ENCODE results near the gene TP53AIP1.
"Not testable (repeated sequence)": the region's sequence is repeated elsewhere in the genome, so short reads cannot be mapped to it uniquely, and the experiment has no call there.

The TP53AIP1 gene

DNA sequence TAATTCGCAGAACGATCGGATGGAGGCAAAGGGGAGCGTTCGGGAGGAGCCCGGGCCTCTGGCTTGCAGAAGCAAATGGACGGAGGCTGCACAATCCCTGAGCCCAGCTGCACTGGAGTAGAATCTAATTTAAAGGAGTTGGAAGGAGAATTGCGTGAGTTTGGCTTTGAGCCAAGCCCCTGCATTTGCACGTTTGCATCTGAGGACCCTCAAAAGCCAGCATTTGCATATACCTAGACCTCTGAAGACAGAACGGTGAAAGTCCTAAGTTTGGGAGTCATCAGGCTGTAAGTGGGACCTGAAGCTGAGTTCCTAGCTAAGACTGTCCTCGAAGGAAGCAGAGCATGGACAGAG lies 15.6 kb downstream of the TP53AIP1 start:
- H3K9me3 ChIP-seq (ENCODE audit: control insufficient read depth in 1 of 2, low read length in 2 of 2): no peaks in the 10 kb centered on the region
- peaks cover 7 to 9% of the 10 kb centered on the region in 2 donors for H3K4me1 ChIP-seq (ENCODE audit: control insufficient read depth in 1 of 2, insufficient read depth in 2 of 2, low read length in 2 of 2)
- H3K27ac ChIP-seq (ENCODE audit: low read depth, low read length): no peak overlapping the region
- no peaks in the 10 kb centered on the region for H3K36me3 ChIP-seq (ENCODE audit: control insufficient read depth in 1 of 2, insufficient read depth in 2 of 2, low read length in 2 of 2)
- H3K9ac ChIP-seq (ENCODE audit: low read depth in 1 of 2, low read length in 2 of 2): no peak overlapping the region
- H3K4me3 ChIP-seq (ENCODE audit: low read depth in 1 of 2, low read length in 2 of 2): no peak overlapping the region
- H3K27me3 ChIP-seq (ENCODE audit: control insufficient read depth in 1 of 2, insufficient read depth in 2 of 2, low read length in 2 of 2): no peaks in the 10 kb centered on the region

DNA sequence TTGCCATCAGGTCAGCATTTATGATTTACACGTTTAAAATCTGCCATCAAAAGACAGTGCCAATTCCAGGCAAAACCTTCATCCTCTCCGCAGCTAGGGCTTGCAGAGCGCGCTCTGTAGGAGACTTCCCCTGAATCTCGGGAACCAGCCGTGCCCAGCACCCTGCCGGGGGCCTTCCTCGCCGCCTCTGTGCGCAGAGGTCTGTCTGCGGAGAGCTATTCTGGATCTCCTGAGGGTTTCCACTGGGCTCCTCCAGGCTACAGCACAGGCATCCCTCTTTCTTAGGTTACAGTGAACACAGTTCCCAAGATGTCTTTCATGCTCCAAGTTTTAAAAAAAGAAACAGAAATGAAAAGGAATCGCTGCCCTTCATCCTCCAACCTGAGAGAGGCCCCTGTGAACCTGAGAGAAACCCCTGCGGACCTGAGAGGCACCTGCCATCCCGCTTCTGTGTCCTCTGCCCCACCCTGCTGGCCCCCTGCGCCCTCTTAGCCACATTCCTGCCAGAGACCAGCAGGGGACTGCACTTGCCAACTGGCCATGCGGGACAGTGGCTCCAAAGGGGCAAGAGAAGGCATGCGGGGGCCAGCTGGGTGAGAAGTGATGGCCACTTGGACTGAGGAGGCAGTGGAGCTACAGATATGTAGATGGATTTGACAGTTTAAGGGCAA lies 16.1 kb downstream of the TP53AIP1 start:
- Histone ChIP-seq H3K9me3 (ENCODE audit: control insufficient read depth in 1 of 2, low read length in 2 of 2) (no peaks in the 10 kb centered on the region), H3K27me3 (ENCODE audit: control insufficient read depth in 1 of 2, insufficient read depth in 2 of 2, low read length in 2 of 2) (peaks cover 0 to 3% of the 10 kb centered on the region in 2 donors), H3K4me3 (ENCODE audit: low read depth in 1 of 2, low read length in 2 of 2) (no peak overlapping the region), H3K36me3 (ENCODE audit: control insufficient read depth in 1 of 2, insufficient read depth in 2 of 2, low read length in 2 of 2) (no peaks in the 10 kb centered on the region), H3K9ac (ENCODE audit: low read depth in 1 of 2, low read length in 2 of 2) (no peak overlapping the region), H3K4me1 (ENCODE audit: control insufficient read depth in 1 of 2, insufficient read depth in 2 of 2, low read length in 2 of 2) (peaks cover 7 to 9% of the 10 kb centered on the region in 2 donors), H3K27ac (ENCODE audit: low read depth, low read length) (no peak overlapping the region)

DNA sequence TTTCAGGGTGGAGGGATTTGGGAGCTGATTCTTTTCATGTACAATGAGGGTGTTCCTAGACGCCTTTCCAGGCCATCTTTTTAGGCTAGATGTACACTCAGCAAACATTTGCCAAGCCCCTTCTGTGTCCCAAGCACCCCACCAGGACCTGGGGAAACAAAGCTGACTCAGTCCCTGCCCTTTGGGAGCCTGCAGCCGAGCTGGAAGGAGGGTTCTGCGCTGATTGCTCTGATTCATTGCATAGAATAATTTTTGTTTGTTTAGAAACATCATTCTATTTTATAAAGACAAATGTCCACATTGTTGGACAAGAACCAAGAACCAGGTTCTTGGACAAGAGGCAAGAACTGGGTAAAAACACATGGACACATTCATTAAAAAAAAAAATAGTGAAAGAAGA lies 16.7 kb downstream of the TP53AIP1 start:
- H3K9ac ChIP-seq (ENCODE audit: low read depth in 1 of 2, low read length in 2 of 2): no peak overlapping the region
- H3K27me3 ChIP-seq (ENCODE audit: control insufficient read depth in 1 of 2, insufficient read depth in 2 of 2, low read length in 2 of 2): peaks cover 0 to 7% of the 10 kb centered on the region in 2 donors
- H3K27ac ChIP-seq (ENCODE audit: low read depth, low read length): no peak overlapping the region
- peaks cover 7 to 9% of the 10 kb centered on the region in 2 donors for H3K4me1 ChIP-seq (ENCODE audit: control insufficient read depth in 1 of 2, insufficient read depth in 2 of 2, low read length in 2 of 2)
- no peak overlapping the region for H3K4me3 ChIP-seq (ENCODE audit: low read depth in 1 of 2, low read length in 2 of 2)
- no peaks in the 10 kb centered on the region for H3K9me3 ChIP-seq (ENCODE audit: control insufficient read depth in 1 of 2, low read length in 2 of 2)
- H3K36me3 ChIP-seq (ENCODE audit: control insufficient read depth in 1 of 2, insufficient read depth in 2 of 2, low read length in 2 of 2): no peaks in the 10 kb centered on the region

DNA sequence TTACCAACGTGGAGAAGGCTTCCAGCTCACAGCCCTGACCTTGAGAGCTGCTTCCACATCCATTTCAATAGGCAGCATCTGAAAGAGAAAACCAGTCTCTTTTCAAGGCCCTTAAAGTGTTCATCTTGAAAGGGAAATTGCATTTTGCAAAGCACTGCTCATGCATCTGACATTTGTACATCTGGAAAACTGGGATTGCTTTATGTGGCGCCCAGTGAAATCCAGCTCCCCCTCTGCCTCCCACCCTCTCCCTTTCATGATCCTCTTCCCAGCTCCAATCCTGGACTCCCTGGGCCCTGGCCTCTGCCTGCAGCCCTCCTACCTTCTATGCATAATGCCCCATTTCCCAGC lies 17.4 kb downstream of the TP53AIP1 start:
- Histone ChIP-seq H3K27ac (ENCODE audit: low read depth, low read length) (no peak overlapping the region), H3K9ac (ENCODE audit: low read depth in 1 of 2, low read length in 2 of 2) (no peak overlapping the region), H3K36me3 (ENCODE audit: control insufficient read depth in 1 of 2, insufficient read depth in 2 of 2, low read length in 2 of 2) (no peaks in the 10 kb centered on the region), H3K4me3 (ENCODE audit: low read depth in 1 of 2, low read length in 2 of 2) (no peak overlapping the region), H3K27me3 (ENCODE audit: control insufficient read depth in 1 of 2, insufficient read depth in 2 of 2, low read length in 2 of 2) (peaks cover 0 to 7% of the 10 kb centered on the region in 2 donors), H3K4me1 (ENCODE audit: control insufficient read depth in 1 of 2, insufficient read depth in 2 of 2, low read length in 2 of 2) (peaks cover 7 to 9% of the 10 kb centered on the region in 2 donors), H3K9me3 (ENCODE audit: control insufficient read depth in 1 of 2, low read length in 2 of 2) (no peaks in the 10 kb centered on the region)

DNA sequence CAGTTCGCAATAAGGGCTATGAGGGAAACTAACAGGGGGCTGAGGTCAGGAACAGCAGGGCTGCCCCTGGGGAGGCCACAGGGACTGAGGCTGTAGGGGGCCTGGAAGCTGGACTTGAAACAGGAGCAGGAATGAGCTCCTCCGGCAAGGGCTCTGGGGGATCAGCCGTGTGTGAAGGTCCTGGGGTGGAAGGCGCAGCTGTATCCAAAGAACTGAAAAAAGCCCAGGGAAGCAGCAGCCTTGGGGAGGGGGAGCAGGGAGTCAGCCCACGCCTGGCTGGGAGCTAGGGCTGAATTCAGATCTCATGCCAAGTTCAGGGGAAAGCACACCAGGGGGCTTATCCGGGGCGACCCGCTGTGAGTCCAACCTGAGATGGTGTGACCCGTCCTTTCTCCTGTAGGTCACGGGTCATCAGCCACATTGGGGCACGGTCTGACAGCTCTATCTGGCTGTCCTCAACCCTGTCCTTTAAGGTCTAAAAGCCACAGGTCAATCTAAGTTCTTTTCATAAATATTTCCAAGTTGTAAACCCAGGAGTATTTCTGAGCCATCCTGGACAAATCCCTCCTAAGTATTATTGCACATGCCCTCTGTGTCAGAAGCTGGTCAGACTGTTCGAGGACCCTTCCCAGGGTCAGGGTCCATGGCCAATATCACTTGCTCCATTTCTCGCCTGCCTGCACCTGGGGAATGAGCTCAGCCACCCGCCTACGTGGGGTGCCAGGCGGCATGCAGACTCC lies 18.0 kb downstream of the TP53AIP1 start:
- H3K36me3 ChIP-seq (ENCODE audit: control insufficient read depth in 1 of 2, insufficient read depth in 2 of 2, low read length in 2 of 2): no peaks in the 10 kb centered on the region
- no peak overlapping the region for H3K27ac ChIP-seq (ENCODE audit: low read depth, low read length)
- H3K4me3 ChIP-seq (ENCODE audit: low read depth in 1 of 2, low read length in 2 of 2): no peak overlapping the region
- peaks cover 7 to 9% of the 10 kb centered on the region in 2 donors for H3K4me1 ChIP-seq (ENCODE audit: control insufficient read depth in 1 of 2, insufficient read depth in 2 of 2, low read length in 2 of 2)
- H3K27me3 ChIP-seq (ENCODE audit: control insufficient read depth in 1 of 2, insufficient read depth in 2 of 2, low read length in 2 of 2): peaks cover 0 to 7% of the 10 kb centered on the region in 2 donors
- H3K9ac ChIP-seq (ENCODE audit: low read depth in 1 of 2, low read length in 2 of 2): no peak overlapping the region
- no peaks in the 10 kb centered on the region for H3K9me3 ChIP-seq (ENCODE audit: control insufficient read depth in 1 of 2, low read length in 2 of 2)

DNA sequence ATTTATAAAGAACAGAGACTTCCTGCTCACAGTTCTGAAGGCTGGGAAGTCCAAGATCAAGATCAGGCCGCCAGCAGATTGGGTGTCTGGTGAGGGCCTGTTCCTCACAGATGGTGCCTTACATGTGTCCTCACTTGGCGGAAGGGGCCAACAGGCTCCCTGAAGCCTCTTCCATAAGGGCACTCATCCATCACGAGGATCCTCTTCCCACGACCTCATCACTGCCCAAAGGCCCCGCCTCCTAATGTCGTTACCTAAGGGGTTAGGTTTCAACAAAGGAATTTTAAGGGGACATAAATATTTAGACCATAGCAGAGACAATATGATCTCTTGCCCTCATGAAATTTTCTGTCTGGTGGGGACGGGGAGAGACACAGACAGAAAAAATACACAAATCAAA lies 18.6 kb downstream of the TP53AIP1 start:
- H3K27me3 ChIP-seq (ENCODE audit: control insufficient read depth in 1 of 2, insufficient read depth in 2 of 2, low read length in 2 of 2): peaks cover 0 to 7% of the 10 kb centered on the region in 2 donors
- no peak overlapping the region for H3K9ac ChIP-seq (ENCODE audit: low read depth in 1 of 2, low read length in 2 of 2)
- H3K36me3 ChIP-seq (ENCODE audit: control insufficient read depth in 1 of 2, insufficient read depth in 2 of 2, low read length in 2 of 2): no peaks in the 10 kb centered on the region
- no peaks in the 10 kb centered on the region for H3K9me3 ChIP-seq (ENCODE audit: control insufficient read depth in 1 of 2, low read length in 2 of 2)
- H3K27ac ChIP-seq (ENCODE audit: low read depth, low read length): no peak overlapping the region
- H3K4me3 ChIP-seq (ENCODE audit: low read depth in 1 of 2, low read length in 2 of 2): no peak overlapping the region
- peaks cover 7 to 9% of the 10 kb centered on the region in 2 donors for H3K4me1 ChIP-seq (ENCODE audit: control insufficient read depth in 1 of 2, insufficient read depth in 2 of 2, low read length in 2 of 2)

DNA sequence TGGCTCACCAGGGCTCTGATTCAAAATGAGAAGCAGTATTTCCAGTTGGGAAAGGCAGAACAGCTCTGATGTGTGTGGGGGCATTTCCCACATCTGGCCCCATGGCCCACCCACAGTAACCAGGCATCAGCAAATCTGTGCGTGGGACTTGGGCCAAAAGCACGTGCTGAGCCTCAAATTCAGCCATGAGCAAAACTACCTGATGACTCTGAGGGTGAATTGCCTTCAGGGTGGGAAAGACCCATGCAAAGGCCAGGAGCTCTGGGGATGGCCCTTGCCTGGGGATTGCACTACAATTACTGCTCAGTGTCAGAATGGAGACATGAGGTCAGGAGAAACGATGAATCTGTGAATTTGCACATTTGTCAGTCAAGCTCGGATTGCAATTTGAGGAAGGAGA lies 20.9 kb downstream of the TP53AIP1 start:
- Histone ChIP-seq H3K4me1 (ENCODE audit: control insufficient read depth in 1 of 2, insufficient read depth in 2 of 2, low read length in 2 of 2) (no peaks in the 10 kb centered on the region), H3K27me3 (ENCODE audit: control insufficient read depth in 1 of 2, insufficient read depth in 2 of 2, low read length in 2 of 2) (peaks cover 0 to 7% of the 10 kb centered on the region in 2 donors), H3K36me3 (ENCODE audit: control insufficient read depth in 1 of 2, insufficient read depth in 2 of 2, low read length in 2 of 2) (no peaks in the 10 kb centered on the region), H3K27ac (ENCODE audit: low read depth, low read length) (no peak overlapping the region), H3K9me3 (ENCODE audit: control insufficient read depth in 1 of 2, low read length in 2 of 2) (no peaks in the 10 kb centered on the region), H3K9ac (ENCODE audit: low read depth in 1 of 2, low read length in 2 of 2) (no peak overlapping the region), H3K4me3 (ENCODE audit: low read depth in 1 of 2, low read length in 2 of 2) (no peak overlapping the region)

DNA sequence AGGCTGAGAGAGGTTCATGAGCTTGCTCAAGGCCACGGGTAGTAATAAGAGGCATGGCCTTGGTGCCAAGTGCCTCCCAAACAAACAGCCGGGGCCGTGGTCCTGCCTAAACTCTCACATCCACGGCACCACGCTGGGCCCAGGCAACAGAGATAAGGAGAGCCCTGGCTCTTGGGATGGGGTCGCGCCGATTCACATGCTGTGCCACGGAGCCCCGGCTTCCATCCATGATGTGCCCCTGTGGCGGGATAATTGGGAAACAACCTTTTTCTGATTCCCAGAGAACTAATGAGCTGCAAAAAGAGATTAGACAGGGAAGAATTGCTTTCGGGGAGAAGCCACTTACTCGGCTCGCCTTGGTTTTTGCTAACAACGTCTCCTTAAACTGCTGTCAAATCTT lies 22.0 kb downstream of the TP53AIP1 start:
- Histone ChIP-seq H3K4me1 (ENCODE audit: control insufficient read depth in 1 of 2, insufficient read depth in 2 of 2, low read length in 2 of 2) (no peaks in the 10 kb centered on the region), H3K27me3 (ENCODE audit: control insufficient read depth in 1 of 2, insufficient read depth in 2 of 2, low read length in 2 of 2) (peaks cover 0 to 7% of the 10 kb centered on the region in 2 donors), H3K4me3 (ENCODE audit: low read depth in 1 of 2, low read length in 2 of 2) (no peak overlapping the region), H3K27ac (ENCODE audit: low read depth, low read length) (no peak overlapping the region), H3K9me3 (ENCODE audit: control insufficient read depth in 1 of 2, low read length in 2 of 2) (no peaks in the 10 kb centered on the region), H3K36me3 (ENCODE audit: control insufficient read depth in 1 of 2, insufficient read depth in 2 of 2, low read length in 2 of 2) (no peaks in the 10 kb centered on the region), H3K9ac (ENCODE audit: low read depth in 1 of 2, low read length in 2 of 2) (no peak overlapping the region)

DNA sequence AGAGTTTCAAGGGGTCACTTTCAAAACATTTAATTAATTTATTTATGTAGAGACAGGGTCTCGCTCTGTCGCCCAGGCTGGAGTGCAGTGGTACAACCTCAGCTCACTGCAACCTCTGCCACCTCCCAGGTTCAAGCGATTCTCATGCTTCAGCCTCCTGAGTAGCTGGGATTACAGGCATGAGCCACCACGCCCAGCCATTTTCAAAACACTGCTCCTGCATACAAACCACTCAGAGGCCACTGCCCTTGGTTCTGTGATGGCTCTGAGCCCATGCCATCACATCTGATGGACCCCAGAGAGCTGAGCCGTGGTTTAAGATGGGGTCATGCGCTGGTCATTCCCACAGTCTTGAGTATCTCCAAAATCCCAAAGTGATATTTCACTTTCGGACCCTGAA lies 23.0 kb downstream of the TP53AIP1 start:
- H3K9me3 ChIP-seq (ENCODE audit: control insufficient read depth in 1 of 2, low read length in 2 of 2); H3K4me1 ChIP-seq (ENCODE audit: control insufficient read depth in 1 of 2, insufficient read depth in 2 of 2, low read length in 2 of 2); H3K9ac ChIP-seq (ENCODE audit: low read depth in 1 of 2, low read length in 2 of 2); H3K36me3 ChIP-seq (ENCODE audit: control insufficient read depth in 1 of 2, insufficient read depth in 2 of 2, low read length in 2 of 2); H3K27me3 ChIP-seq (ENCODE audit: control insufficient read depth in 1 of 2, insufficient read depth in 2 of 2, low read length in 2 of 2); H3K4me3 ChIP-seq (ENCODE audit: low read depth in 1 of 2, low read length in 2 of 2); H3K27ac ChIP-seq (ENCODE audit: low read depth, low read length): not testable (repeated sequence)

DNA sequence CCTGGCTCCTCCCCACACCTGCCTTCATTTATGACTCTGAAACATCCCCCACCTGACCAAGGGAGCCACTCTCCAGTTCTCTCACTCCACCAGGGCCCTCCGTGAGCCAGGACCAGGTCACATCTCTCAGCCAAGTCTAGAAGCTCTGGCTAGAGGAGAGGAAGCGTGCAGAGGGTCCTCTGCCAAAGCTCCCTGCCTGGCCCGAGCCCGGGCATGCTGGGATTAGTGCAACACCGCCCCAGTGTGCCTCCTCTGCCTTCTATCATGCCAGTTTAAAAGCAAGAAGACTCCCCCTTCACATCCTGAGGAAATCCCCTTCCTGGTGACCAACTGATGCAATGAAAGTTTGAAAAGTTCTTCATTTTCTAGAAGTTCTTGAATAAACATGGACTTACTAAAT lies 23.5 kb downstream of the TP53AIP1 start:
- Histone ChIP-seq H3K27me3 (ENCODE audit: control insufficient read depth in 1 of 2, insufficient read depth in 2 of 2, low read length in 2 of 2) (peaks cover 0 to 7% of the 10 kb centered on the region in 2 donors), H3K4me1 (ENCODE audit: control insufficient read depth in 1 of 2, insufficient read depth in 2 of 2, low read length in 2 of 2) (no peaks in the 10 kb centered on the region), H3K9ac (ENCODE audit: low read depth in 1 of 2, low read length in 2 of 2) (no peak overlapping the region), H3K36me3 (ENCODE audit: control insufficient read depth in 1 of 2, insufficient read depth in 2 of 2, low read length in 2 of 2) (no peaks in the 10 kb centered on the region), H3K27ac (ENCODE audit: low read depth, low read length) (no peak overlapping the region), H3K9me3 (ENCODE audit: control insufficient read depth in 1 of 2, low read length in 2 of 2) (no peaks in the 10 kb centered on the region), H3K4me3 (ENCODE audit: low read depth in 1 of 2, low read length in 2 of 2) (no peak overlapping the region)
